Tibial nerve (tissue), 4 donors: ENCODE measurements around the gene LRRC37A. TPM values are rescaled to one million over a fixed set of nuclear protein-coding genes. Genes with fewer than 3 reads are reported as not detected.
"Not testable (repeated sequence)": the region's sequence is repeated elsewhere in the genome, so short reads cannot be mapped to it uniquely, and the experiment has no call there.

Experiments
- DNase-seq, 2 donors: peaks; one replicate each; pipeline ENCODE4 v3.0.0-alpha.2; 2019; ENCODE audit warnings: low spot score in 2 of 2
- H3K27ac ChIP-seq, 4 donors: fragments of 200-600 bp; sonication (generic) in 3 of 4; one replicate each; pipeline ENCODE4 v1.5.1; 2017 to 2019; ENCODE audit warnings: mild to moderate bottlenecking in 1 of 4
- H3K27me3 ChIP-seq, 2 donors: fragments of 200-600 bp; sonication (generic) in 1 of 2; one replicate each; pipeline versions ENCODE4 v1.5.1 to v1.6.0; 2017 to 2019
- H3K36me3 ChIP-seq, 3 donors: fragments of 200-600 bp; sonication (generic); one replicate each; pipeline ENCODE4 v1.5.1; 2018 to 2019
- H3K4me1 ChIP-seq, 4 donors: fragments of 200-600 bp; sonication (generic) in 3 of 4; one replicate each; pipeline ENCODE4 v1.5.1; 2017 to 2019
- H3K4me3 ChIP-seq, 4 donors: fragments of 200-600 bp; sonication (generic) in 3 of 4; one replicate each; pipeline ENCODE4 v1.5.1; 2017 to 2019; ENCODE audit warnings: mild to moderate bottlenecking in 1 of 4, moderate library complexity in 1 of 4
- H3K9me3 ChIP-seq, 4 donors: fragments of 200-600 bp; sonication (generic) in 3 of 4; one replicate each; pipeline ENCODE4 v1.5.1; 2017 to 2019
- CTCF ChIP-seq, 5 experiments: fragments of 200-600 bp in 3 of 5; fragments of 450-650 bp in 2 of 5; sonication (generic) in 3 of 5; IDR thresholded peaks; one replicate each; pipeline ENCODE4 v1.5.1; 2016 to 2019; ENCODE audit warnings: antibody characterized with exemption in 5 of 5, mild to moderate bottlenecking in 3 of 5, moderate library complexity in 2 of 5
- EP300 ChIP-seq, 2 donors: sonication (generic); formaldehyde crosslinking; IDR thresholded peaks; one replicate each; pipeline ENCODE4 v1.6.1; 2017; ENCODE audit warnings: antibody characterized with exemption in 2 of 2, mild to moderate bottlenecking in 1 of 2
- POLR2A ChIP-seq, 2 donors: fragments of 450-650 bp; IDR thresholded peaks; one replicate each; pipeline ENCODE4 v1.6.1; 2017; ENCODE audit warnings: antibody characterized with exemption in 2 of 2, mild to moderate bottlenecking in 2 of 2, moderate library complexity in 2 of 2
- WGBS, 2 donors: methylation state at CpG; one replicate each; pipeline ENCODE4 v1.1.5; 2018; 5-methylcytosine and 5-hydroxymethylcytosine counted together
- total RNA-seq, 4 donors: library from RNA; depleted of rRNA; stranded (reverse); fragments of >200 nt; gene quantifications; one replicate each; pipeline ENCODE4 v1.1.0, GENCODE V29; 2016

Gene LRRC37A
- total RNA-seq, 4 donors from 2014 or later, result 1.8 to 4.3 (median 3.2) TPM

DNA sequence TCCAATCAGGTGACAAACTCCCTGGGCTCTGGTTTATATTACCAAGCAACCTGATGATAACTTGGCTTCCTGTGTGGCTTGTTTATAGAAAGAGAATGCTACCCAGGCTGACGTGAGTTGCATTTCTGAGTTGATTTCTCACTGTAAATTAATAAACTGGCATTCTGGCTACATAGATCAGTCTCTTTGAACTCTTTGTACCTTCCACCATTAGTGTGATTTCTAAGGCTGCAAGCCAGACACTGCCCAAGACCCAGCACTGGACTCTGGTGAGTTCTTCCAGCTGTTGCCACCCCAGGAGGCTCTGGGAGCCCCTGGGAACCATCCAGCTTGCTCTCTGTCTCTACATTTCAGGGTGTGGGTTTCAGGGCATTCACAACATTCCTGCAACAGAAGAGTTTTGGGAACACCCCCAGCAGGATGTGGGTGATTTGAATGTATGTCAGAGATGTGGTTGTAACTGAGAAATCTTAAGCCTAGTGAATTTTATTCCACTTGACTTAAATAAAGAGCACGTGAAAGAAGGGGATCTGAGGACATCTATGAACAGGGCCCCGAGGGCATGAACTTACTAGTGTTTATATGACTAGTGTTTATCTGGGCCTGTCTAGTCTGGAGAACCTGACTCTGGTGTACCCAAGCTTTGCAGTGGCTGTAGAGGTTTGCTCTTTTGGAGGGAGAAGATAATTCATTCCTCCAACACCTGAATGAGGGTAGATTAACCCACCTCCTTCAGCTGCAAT is 30.3 kb upstream of the LRRC37A start:
- no peaks in the 10 kb centered on the region for H3K27me3 ChIP-seq
- no peaks in the 10 kb centered on the region for H3K9me3 ChIP-seq
- peaks cover 0 to 7% (median 0%) of the 10 kb centered on the region in 4 donors for H3K4me1 ChIP-seq
- 54 to 64% methylated on average over 3 of the region's 3 CpGs for WGBS, 2 donors
- no peak overlapping the region for H3K4me3 ChIP-seq
- DNase-seq, result no peak
- H3K36me3 ChIP-seq, result no peaks in the 10 kb centered on the region
- H3K27ac ChIP-seq, result no peak overlapping the region
- TF ChIP-seq CTCF (IDR thresholded peaks at IDR 0.05) (no peak), EP300 (IDR thresholded peaks at IDR 0.05) (no peak), POLR2A (IDR thresholded peaks at IDR 0.05) (no peak)

DNA sequence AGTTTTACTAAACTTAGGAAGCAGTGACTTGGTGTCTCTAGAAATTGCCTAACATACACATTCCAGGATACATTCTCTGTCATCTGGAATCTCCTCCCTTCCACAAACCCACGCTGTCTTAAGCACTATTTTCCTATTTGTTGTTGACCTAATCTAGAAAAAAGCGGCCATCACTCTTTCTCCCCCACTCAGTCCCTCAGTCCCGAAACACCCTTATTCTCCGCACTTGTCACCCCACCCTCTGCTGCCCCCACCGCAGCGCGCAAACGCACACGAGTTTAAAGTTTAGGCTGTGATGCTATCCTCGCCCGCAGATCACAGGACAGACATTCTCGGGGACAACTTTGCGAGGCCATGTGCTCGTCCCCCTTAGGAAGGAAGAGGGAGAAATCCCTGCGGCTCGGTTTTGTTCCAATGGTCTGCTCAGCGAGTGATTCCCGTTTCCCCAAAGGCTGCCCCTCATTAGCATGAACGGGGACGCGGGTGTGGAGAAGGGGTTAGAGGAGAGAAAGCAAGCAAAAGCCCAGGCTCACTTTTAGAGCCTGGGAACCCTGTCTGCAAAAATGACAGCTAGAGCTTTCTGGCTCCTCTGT is 28.8 kb upstream of the LRRC37A start:
- H3K4me1 ChIP-seq, H3K36me3 ChIP-seq, H3K27me3 ChIP-seq, H3K9me3 ChIP-seq: not testable (repeated sequence)
- Histone ChIP-seq H3K27ac (peak overlapping the region; percentile 78 to 95 (median 87)), H3K4me3 (peak overlapping the region; percentile 34 to 75 (median 54))
- WGBS, 2 donors, result 5 to 9% methylated on average over 21 of the region's 21 CpGs
- peak in 1 of 2 donors; percentile 6 for DNase-seq

- no peaks in the 10 kb centered on the region for H3K9me3 ChIP-seq
- peaks cover 0 to 7% (median 0%) of the 10 kb centered on the region in 4 donors for H3K4me1 ChIP-seq
- peak overlapping the region; percentile 78 to 97 (median 88) for H3K27ac ChIP-seq
- H3K27me3 ChIP-seq, result no peaks in the 10 kb centered on the region
- WGBS, 2 donors, result 1% methylated on average over 61 to 73 of the region's 116 CpGs
- H3K36me3 ChIP-seq, result no peaks in the 10 kb centered on the region
- TF ChIP-seq EP300 (IDR thresholded peaks at IDR 0.05) (peak in 1 of 2 donors; percentile 4), POLR2A (IDR thresholded peaks at IDR 0.05) (peak in 1 of 2 donors; percentile 35), CTCF (IDR thresholded peaks at IDR 0.05) (peak in 1 of 5 experiments; percentile 24)
- DNase-seq, result peak; percentile 57 to 59
- peak overlapping the region; percentile 34 to 90 (median 78) for H3K4me3 ChIP-seq
Observed at GRCh38 chr17:46266656-46267544, 28.0 kb upstream of the LRRC37A start.

DNA sequence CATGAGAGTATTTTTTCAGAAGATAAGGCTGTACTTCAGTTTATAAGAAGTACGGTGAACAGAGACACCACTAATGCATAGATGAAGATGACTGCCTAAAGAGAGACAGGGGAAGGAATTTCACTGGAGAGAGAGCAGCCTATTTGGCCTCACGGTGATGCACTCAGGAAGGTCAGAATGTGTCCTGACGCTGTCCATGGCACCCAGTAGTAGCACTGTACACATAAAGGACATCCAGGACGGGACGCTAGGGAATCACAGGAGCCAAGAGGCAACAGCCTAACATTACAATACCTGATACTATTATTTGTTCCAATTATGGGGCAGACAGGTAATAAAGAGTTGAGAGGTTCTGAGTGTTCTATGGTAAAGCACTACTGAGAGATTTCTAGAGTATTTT is 24.9 kb upstream of the LRRC37A start:
- TF ChIP-seq POLR2A (IDR thresholded peaks at IDR 0.05) (no peak), EP300 (IDR thresholded peaks at IDR 0.05) (no peak), CTCF (IDR thresholded peaks at IDR 0.05) (no peak)
- peaks cover 0 to 7% (median 0%) of the 10 kb centered on the region in 4 donors for H3K4me1 ChIP-seq
- DNase-seq, result no peak
- no peaks in the 10 kb centered on the region for H3K36me3 ChIP-seq
- H3K4me3 ChIP-seq, result no peak overlapping the region
- no peaks in the 10 kb centered on the region for H3K9me3 ChIP-seq
- 61 to 63% methylated on average over 5 of the region's 5 CpGs for WGBS, 2 donors
- no peaks in the 10 kb centered on the region for H3K27me3 ChIP-seq
- no peak overlapping the region for H3K27ac ChIP-seq

GRCh38 chr17:46273541-46274236 is 21.2 kb upstream of the LRRC37A start:
- TF ChIP-seq CTCF (IDR thresholded peaks at IDR 0.05) (no peak), POLR2A (IDR thresholded peaks at IDR 0.05) (no peak), EP300 (IDR thresholded peaks at IDR 0.05) (no peak)
- Histone ChIP-seq H3K27ac (no peak overlapping the region), H3K36me3 (no peaks in the 10 kb centered on the region), H3K4me3 (no peak overlapping the region), H3K4me1 (no peaks in the 10 kb centered on the region), H3K9me3 (no peaks in the 10 kb centered on the region), H3K27me3 (no peaks in the 10 kb centered on the region)
- DNase-seq, result no peak
- 71 to 72% methylated on average over 6 of the region's 6 CpGs for WGBS, 2 donors
